Osteoblast (primary cell): ENCODE data around the gene COL6A1. TPM values are rescaled to one million over a fixed set of nuclear protein-coding genes. Genes with fewer than 3 reads are reported as not detected.

Experiments
- DNase-seq: peaks from one replicate; pipeline ENCODE4 v3.0.0; 2011; ENCODE audit warnings: low spot score, mixed read lengths; ENCODE audit not compliant: insufficient read length; ENCODE audit errors: missing footprints
- H2AFZ ChIP-seq: 2 replicates; pipeline ENCODE4 v1.6.0; 2011; ENCODE audit warnings: mild to moderate bottlenecking, low read length
- H3K27ac ChIP-seq: 2 replicates; pipeline ENCODE4 v1.5.1; 2011; ENCODE audit warnings: mild to moderate bottlenecking, low read depth, low read length, moderate library complexity
- H3K27me3 ChIP-seq: 2 replicates; pipeline ENCODE4 v1.6.0; 2012; ENCODE audit warnings: mild to moderate bottlenecking, control low read depth, inconsistent platforms, low read length, moderate library complexity; ENCODE audit not compliant: insufficient read depth
- H3K36me3 ChIP-seq: 2 replicates; pipeline ENCODE4 v1.5.1; 2011; ENCODE audit warnings: mild to moderate bottlenecking, low read length, control low read depth, moderate library complexity; ENCODE audit not compliant: insufficient read depth
- H3K4me1 ChIP-seq: 2 replicates; pipeline ENCODE4 v1.5.1; 2011; ENCODE audit warnings: mild to moderate bottlenecking, low read length, control low read depth, moderate library complexity; ENCODE audit not compliant: insufficient read depth
- H3K4me2 ChIP-seq: 2 replicates; pipeline ENCODE4 v1.6.0; 2011; ENCODE audit warnings: mild to moderate bottlenecking, low read length; ENCODE audit not compliant: insufficient read depth
- H3K4me3 ChIP-seq: fragments of 200-600 bp; sonication (generic); 3 replicates; pipeline ENCODE4 v1.5.1; 2012; ENCODE audit warnings: mild to moderate bottlenecking, low read length, inconsistent platforms; ENCODE audit not compliant: insufficient read depth
- H3K79me2 ChIP-seq: 2 replicates; pipeline ENCODE4 v1.6.0; 2012; ENCODE audit warnings: mild to moderate bottlenecking, low read length, control low read depth, inconsistent platforms; ENCODE audit not compliant: insufficient read depth
- H3K9me3 ChIP-seq: 2 replicates; pipeline ENCODE4 v1.5.1; 2011; ENCODE audit warnings: low read depth, low read length, control low read depth
- H4K20me1 ChIP-seq: 2 replicates; pipeline ENCODE4 v1.6.0; 2012; ENCODE audit warnings: mild to moderate bottlenecking, low read length, control low read depth; ENCODE audit not compliant: insufficient read depth
- total RNA-seq: library from RNA; depleted of rRNA; stranded (reverse); fragments of >200 nt; gene quantifications from 2 replicates; pipeline ENCODE4 v1.2.3, GENCODE V29; 2012
- TF ChIP-seq, protein P1 (sequence below): IDR thresholded peaks from 2 replicates; pipeline ENCODE4 v1.5.1; 2011; ENCODE audit warnings: mild to moderate bottlenecking, low read depth, low read length, moderate library complexity; ENCODE audit errors: extremely low read depth

COL6A1 gene
- total RNA-seq, 1 donor = 1,612 TPM

DNA sequence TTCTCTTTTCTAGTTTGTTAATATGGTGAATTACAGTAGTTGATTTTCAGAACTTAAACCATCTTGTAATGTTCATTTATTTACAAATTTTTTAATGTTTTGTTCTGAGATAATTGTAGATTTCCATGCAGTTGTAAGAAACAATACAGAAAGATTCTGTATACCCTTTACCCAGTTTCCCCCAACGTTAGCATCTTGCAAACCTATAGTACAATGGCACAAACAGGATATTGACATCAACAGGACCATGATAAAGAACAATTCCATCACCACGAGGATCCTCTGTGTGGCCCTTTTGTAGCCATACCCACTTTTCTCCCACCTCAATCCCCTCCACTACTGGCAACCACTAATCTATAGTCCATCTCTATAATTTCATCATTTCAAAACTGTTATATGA lies 33.3 kb downstream of the COL6A1 start:
- no peaks in the 10 kb centered on the region for H3K79me2 ChIP-seq
- H3K4me2 ChIP-seq = no peak overlapping the region
- no peaks in the 10 kb centered on the region for H3K4me1 ChIP-seq
- H3K4me3 ChIP-seq = no peak overlapping the region
- H3K9me3 ChIP-seq = no peaks in the 10 kb centered on the region
- DNase-seq = no peak
- no peaks in the 10 kb centered on the region for H3K27me3 ChIP-seq
- TF ChIP-seq, protein P1, sequence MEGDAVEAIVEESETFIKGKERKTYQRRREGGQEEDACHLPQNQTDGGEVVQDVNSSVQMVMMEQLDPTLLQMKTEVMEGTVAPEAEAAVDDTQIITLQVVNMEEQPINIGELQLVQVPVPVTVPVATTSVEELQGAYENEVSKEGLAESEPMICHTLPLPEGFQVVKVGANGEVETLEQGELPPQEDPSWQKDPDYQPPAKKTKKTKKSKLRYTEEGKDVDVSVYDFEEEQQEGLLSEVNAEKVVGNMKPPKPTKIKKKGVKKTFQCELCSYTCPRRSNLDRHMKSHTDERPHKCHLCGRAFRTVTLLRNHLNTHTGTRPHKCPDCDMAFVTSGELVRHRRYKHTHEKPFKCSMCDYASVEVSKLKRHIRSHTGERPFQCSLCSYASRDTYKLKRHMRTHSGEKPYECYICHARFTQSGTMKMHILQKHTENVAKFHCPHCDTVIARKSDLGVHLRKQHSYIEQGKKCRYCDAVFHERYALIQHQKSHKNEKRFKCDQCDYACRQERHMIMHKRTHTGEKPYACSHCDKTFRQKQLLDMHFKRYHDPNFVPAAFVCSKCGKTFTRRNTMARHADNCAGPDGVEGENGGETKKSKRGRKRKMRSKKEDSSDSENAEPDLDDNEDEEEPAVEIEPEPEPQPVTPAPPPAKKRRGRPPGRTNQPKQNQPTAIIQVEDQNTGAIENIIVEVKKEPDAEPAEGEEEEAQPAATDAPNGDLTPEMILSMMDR = no peak
- no peaks in the 10 kb centered on the region for H3K36me3 ChIP-seq
- no peak overlapping the region for H2AFZ ChIP-seq
- H4K20me1 ChIP-seq = no peaks in the 10 kb centered on the region
- no peak overlapping the region for H3K27ac ChIP-seq

DNA sequence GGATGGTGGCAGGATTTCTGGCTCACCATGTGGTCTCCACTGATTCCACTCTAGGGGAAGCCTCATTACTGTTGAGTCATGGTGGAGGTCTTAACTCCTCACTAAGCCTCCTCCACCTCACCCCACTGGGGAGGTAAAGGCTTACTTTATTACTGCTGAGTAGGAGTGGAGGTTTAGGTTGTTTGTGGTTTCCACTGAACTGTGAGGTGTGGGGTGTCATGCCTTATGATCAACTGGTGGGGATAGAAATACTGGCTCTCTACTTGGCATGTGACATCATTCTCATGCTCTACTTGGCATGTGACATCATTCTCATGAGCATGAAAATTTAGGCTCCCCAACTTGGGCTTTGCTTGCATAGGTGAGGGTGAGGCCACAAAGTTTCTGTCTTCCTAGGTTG lies 35.6 kb downstream of the COL6A1 start:
- no peaks in the 10 kb centered on the region for H3K79me2 ChIP-seq
- H3K27ac ChIP-seq = no peak overlapping the region
- no peak overlapping the region for H3K4me2 ChIP-seq
- no peaks in the 10 kb centered on the region for H3K36me3 ChIP-seq
- H3K27me3 ChIP-seq = no peaks in the 10 kb centered on the region
- H3K4me1 ChIP-seq = no peaks in the 10 kb centered on the region
- TF ChIP-seq, protein P1 = no peak
- H3K4me3 ChIP-seq = no peak overlapping the region
- no peaks in the 10 kb centered on the region for H4K20me1 ChIP-seq
- no peak for DNase-seq
- H3K9me3 ChIP-seq = no peaks in the 10 kb centered on the region
- H2AFZ ChIP-seq = no peak overlapping the region

DNA sequence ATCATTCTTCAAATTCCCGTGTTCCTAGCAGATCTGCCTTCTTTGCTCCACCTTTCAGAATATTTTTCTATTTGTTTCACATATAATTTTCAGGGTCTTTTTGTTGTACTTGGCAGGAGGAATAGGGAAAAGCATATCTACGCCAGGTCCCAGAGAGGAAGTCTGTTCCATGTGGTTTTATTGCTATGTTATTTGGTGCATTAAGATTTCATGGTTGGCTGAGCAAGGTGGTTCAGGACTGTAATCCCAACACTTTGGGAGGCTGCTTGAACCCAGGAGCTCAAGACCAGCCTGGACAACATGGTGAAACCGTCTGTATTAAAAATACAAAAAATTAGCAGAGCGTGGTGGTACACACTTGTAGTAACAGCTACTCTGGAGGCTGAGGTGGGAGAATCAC lies 36.1 kb downstream of the COL6A1 start:
- H3K4me2 ChIP-seq = no peak overlapping the region
- no peak overlapping the region for H2AFZ ChIP-seq
- no peaks in the 10 kb centered on the region for H3K9me3 ChIP-seq
- H3K27me3 ChIP-seq = no peaks in the 10 kb centered on the region
- no peak overlapping the region for H3K27ac ChIP-seq
- TF ChIP-seq, protein P1 = no peak
- no peak overlapping the region for H3K4me3 ChIP-seq
- H3K36me3 ChIP-seq = no peaks in the 10 kb centered on the region
- H3K79me2 ChIP-seq = no peaks in the 10 kb centered on the region
- no peaks in the 10 kb centered on the region for H3K4me1 ChIP-seq
- no peaks in the 10 kb centered on the region for H4K20me1 ChIP-seq
- no peak for DNase-seq

DNA sequence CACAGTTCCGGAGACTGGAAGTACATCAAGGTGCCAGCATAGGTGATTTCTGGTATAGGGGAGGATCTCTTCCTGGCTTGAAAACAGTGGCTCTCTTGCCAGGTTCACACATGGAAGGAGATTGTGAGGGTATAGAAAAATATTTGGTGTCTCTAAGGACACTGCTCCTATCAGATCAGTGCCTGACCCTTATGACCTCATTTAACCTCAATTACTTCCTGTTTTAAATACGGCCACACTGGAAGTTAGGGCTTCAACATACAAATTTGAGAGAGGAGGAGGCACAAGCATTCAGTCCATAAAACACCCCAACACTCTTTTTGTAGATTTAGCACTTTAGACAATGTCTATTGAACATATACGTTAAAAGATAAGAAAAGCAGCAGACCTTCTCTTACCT lies 37.0 kb downstream of the COL6A1 start:
- no peak overlapping the region for H3K4me3 ChIP-seq
- no peaks in the 10 kb centered on the region for H3K36me3 ChIP-seq
- TF ChIP-seq, protein P1 = no peak
- no peaks in the 10 kb centered on the region for H3K4me1 ChIP-seq
- no peaks in the 10 kb centered on the region for H3K79me2 ChIP-seq
- no peak overlapping the region for H2AFZ ChIP-seq
- H3K27ac ChIP-seq = no peak overlapping the region
- H3K9me3 ChIP-seq = no peaks in the 10 kb centered on the region
- no peak overlapping the region for H3K4me2 ChIP-seq
- no peaks in the 10 kb centered on the region for H3K27me3 ChIP-seq
- no peaks in the 10 kb centered on the region for H4K20me1 ChIP-seq
- no peak for DNase-seq
